ENCODE results near the gene PLXDC2.

The PLXDC2 gene

GRCh38 chr10:19874791-19875190 lies 58.6 kb downstream of the PLXDC2 start:
- H3K27me3 ChIP-seq (ENCODE audit: control insufficient read depth, insufficient read depth, low read length) = no peaks in the 10 kb centered on the region
- H3K9ac ChIP-seq (ENCODE audit: low read length) = no peak overlapping the region
- no peak overlapping the region for H3K27ac ChIP-seq (ENCODE audit: low read depth, low read length)
- H3K36me3 ChIP-seq (ENCODE audit: control insufficient read depth, insufficient read depth, low read length) = no peaks in the 10 kb centered on the region
- H3K4me1 ChIP-seq (ENCODE audit: control insufficient read depth, insufficient read depth, low read length) = no peaks in the 10 kb centered on the region
- H3K4me3 ChIP-seq (ENCODE audit: low read length) = no peak overlapping the region

DNA sequence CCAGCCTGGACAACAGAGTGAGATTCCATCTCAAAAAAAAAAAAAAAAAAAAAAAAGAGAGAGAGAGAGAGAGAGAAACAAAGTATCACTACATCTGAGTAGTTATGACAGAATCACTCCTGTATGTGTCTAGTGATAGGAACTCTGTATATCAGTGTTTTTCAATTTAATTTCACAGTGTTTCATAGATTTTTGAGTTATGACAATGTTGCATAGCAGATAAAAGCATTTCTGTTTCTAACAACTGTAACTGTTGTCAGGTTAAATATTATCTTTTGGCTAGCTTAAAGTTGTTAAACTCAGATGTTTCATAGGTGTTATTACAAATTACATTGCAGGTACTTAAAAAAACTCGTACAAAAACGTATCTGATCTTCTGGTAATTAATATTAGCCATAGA lies 60.3 kb downstream of the PLXDC2 start:
- H3K27ac ChIP-seq (ENCODE audit: low read depth, low read length) = no peak overlapping the region
- H3K36me3 ChIP-seq (ENCODE audit: control insufficient read depth, insufficient read depth, low read length) = no peaks in the 10 kb centered on the region
- H3K4me3 ChIP-seq (ENCODE audit: low read length) = no peak overlapping the region
- H3K4me1 ChIP-seq (ENCODE audit: control insufficient read depth, insufficient read depth, low read length) = no peaks in the 10 kb centered on the region
- no peak overlapping the region for H3K9ac ChIP-seq (ENCODE audit: low read length)
- no peaks in the 10 kb centered on the region for H3K27me3 ChIP-seq (ENCODE audit: control insufficient read depth, insufficient read depth, low read length)

GRCh38 chr10:19877466-19878255 lies 61.4 kb downstream of the PLXDC2 start:
- Histone ChIP-seq H3K27ac (ENCODE audit: low read depth, low read length) (no peak overlapping the region), H3K9ac (ENCODE audit: low read length) (no peak overlapping the region), H3K27me3 (ENCODE audit: control insufficient read depth, insufficient read depth, low read length) (no peaks in the 10 kb centered on the region), H3K36me3 (ENCODE audit: control insufficient read depth, insufficient read depth, low read length) (no peaks in the 10 kb centered on the region), H3K4me1 (ENCODE audit: control insufficient read depth, insufficient read depth, low read length) (no peaks in the 10 kb centered on the region), H3K4me3 (ENCODE audit: low read length) (no peak overlapping the region)

DNA sequence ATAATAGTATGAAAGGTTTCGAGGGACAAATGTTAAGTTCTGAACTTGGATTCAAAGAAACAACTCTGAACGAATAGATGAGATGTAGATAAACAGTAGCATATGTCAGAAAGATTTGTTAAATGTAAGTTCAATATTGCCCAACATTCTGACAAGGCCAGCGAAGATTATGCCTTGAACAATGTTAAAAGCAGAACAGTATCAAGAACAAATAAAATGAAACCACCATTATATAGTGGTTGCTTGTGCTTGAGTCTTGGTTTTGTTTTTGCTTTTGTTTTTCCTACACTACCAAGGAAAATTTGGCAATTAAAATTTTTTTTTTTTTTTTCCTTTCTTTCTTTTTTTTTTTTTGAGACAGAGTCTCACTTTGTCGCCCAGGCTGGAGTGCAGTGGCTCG lies 66.4 kb downstream of the PLXDC2 start:
- Histone ChIP-seq H3K4me3 (ENCODE audit: low read length) (no peak overlapping the region), H3K36me3 (ENCODE audit: control insufficient read depth, insufficient read depth, low read length) (no peaks in the 10 kb centered on the region), H3K27me3 (ENCODE audit: control insufficient read depth, insufficient read depth, low read length) (no peaks in the 10 kb centered on the region), H3K9ac (ENCODE audit: low read length) (no peak overlapping the region), H3K4me1 (ENCODE audit: control insufficient read depth, insufficient read depth, low read length) (no peaks in the 10 kb centered on the region), H3K27ac (ENCODE audit: low read depth, low read length) (no peak overlapping the region)

GRCh38 chr10:19888061-19888660 lies 71.9 kb downstream of the PLXDC2 start:
- no peak overlapping the region for H3K4me3 ChIP-seq (ENCODE audit: low read length)
- H3K36me3 ChIP-seq (ENCODE audit: control insufficient read depth, insufficient read depth, low read length) = no peaks in the 10 kb centered on the region
- H3K27ac ChIP-seq (ENCODE audit: low read depth, low read length) = no peak overlapping the region
- H3K4me1 ChIP-seq (ENCODE audit: control insufficient read depth, insufficient read depth, low read length) = no peaks in the 10 kb centered on the region
- no peaks in the 10 kb centered on the region for H3K27me3 ChIP-seq (ENCODE audit: control insufficient read depth, insufficient read depth, low read length)
- H3K9ac ChIP-seq (ENCODE audit: low read length) = no peak overlapping the region

- no peaks in the 10 kb centered on the region for H3K27me3 ChIP-seq (ENCODE audit: control insufficient read depth, insufficient read depth, low read length)
- H3K9ac ChIP-seq (ENCODE audit: low read length) = no peak overlapping the region
- H3K27ac ChIP-seq (ENCODE audit: low read depth, low read length) = no peak overlapping the region
- no peaks in the 10 kb centered on the region for H3K36me3 ChIP-seq (ENCODE audit: control insufficient read depth, insufficient read depth, low read length)
- H3K4me1 ChIP-seq (ENCODE audit: control insufficient read depth, insufficient read depth, low read length) = no peaks in the 10 kb centered on the region
- H3K4me3 ChIP-seq (ENCODE audit: low read length) = no peak overlapping the region
Measured at GRCh38 chr10:19889256-19889655, 73.0 kb downstream of the PLXDC2 start.

DNA sequence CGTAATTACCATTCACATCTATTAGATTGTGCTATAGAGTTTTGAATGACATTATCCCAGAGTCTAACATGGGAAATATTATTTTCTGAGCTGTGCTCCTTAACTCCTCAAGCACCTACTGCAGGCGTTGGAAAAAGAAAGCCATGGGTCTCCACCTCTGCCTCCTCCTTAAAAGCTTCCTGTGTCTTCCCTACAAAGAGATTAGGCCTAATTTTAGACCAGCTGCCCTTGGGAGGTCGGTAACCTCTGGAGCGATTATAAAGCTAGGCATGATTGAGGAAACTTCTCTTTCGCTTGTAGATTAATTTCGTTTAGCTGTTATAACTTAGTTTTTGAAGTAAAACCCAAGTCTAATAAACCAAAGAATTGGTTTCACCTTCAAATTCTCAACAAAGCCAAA lies 75.2 kb downstream of the PLXDC2 start:
- Histone ChIP-seq H3K4me3 (ENCODE audit: low read length) (no peak overlapping the region), H3K4me1 (ENCODE audit: control insufficient read depth, insufficient read depth, low read length) (no peaks in the 10 kb centered on the region), H3K27me3 (ENCODE audit: control insufficient read depth, insufficient read depth, low read length) (no peaks in the 10 kb centered on the region), H3K9ac (ENCODE audit: low read length) (no peak overlapping the region), H3K36me3 (ENCODE audit: control insufficient read depth, insufficient read depth, low read length) (no peaks in the 10 kb centered on the region), H3K27ac (ENCODE audit: low read depth, low read length) (no peak overlapping the region)

- Histone ChIP-seq H3K27me3 (ENCODE audit: control insufficient read depth, insufficient read depth, low read length) (no peaks in the 10 kb centered on the region), H3K27ac (ENCODE audit: low read depth, low read length) (no peak overlapping the region), H3K36me3 (ENCODE audit: control insufficient read depth, insufficient read depth, low read length) (no peaks in the 10 kb centered on the region), H3K4me1 (ENCODE audit: control insufficient read depth, insufficient read depth, low read length) (no peaks in the 10 kb centered on the region), H3K9ac (ENCODE audit: low read length) (no peak overlapping the region), H3K4me3 (ENCODE audit: low read length) (no peak overlapping the region)
Measured at GRCh38 chr10:19892270-19892669, 76.0 kb downstream of the PLXDC2 start.

DNA sequence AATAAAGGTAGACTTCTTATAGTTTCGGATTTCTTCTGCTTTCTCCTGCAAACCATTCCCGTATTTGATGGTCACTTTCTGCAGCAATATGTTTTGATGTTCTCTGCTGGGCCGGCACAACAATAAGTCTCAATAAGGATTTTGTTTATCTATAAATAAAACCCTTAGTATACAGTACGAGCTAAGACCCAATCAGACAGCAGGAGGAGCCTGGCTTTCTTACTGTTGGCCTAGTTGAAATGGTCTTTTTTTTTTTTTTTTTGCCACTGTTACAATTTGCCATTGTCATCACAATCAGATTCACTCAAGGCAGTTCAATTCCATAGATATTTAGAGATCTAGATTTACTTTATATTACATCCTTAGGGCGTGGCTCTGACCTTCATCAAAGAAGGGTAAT lies 76.4 kb downstream of the PLXDC2 start:
- Histone ChIP-seq H3K9ac (ENCODE audit: low read length) (no peak overlapping the region), H3K27ac (ENCODE audit: low read depth, low read length) (no peak overlapping the region), H3K4me3 (ENCODE audit: low read length) (no peak overlapping the region), H3K4me1 (ENCODE audit: control insufficient read depth, insufficient read depth, low read length) (no peaks in the 10 kb centered on the region), H3K27me3 (ENCODE audit: control insufficient read depth, insufficient read depth, low read length) (no peaks in the 10 kb centered on the region), H3K36me3 (ENCODE audit: control insufficient read depth, insufficient read depth, low read length) (no peaks in the 10 kb centered on the region)

DNA sequence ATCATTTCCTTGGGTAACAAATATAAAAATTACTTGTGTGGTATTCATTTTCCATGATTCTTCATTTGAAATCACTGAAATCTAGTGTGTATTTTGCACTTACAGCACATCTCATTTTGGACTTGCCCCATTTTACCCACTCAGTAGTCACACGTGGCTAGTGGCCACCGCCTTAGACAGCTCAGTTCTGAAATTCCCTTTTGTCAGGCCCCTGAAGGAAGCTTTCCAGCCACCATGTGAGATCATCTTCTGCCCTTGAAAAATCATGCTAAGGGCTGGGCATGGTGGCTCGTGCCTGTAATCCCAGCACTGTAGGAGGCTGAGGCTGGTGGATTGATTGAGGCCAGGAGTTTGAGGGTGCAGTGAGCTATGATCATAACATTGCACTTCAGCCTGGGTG lies 79.3 kb downstream of the PLXDC2 start:
- H3K27me3 ChIP-seq (ENCODE audit: control insufficient read depth, insufficient read depth, low read length) = no peaks in the 10 kb centered on the region
- no peak overlapping the region for H3K4me3 ChIP-seq (ENCODE audit: low read length)
- no peak overlapping the region for H3K27ac ChIP-seq (ENCODE audit: low read depth, low read length)
- H3K4me1 ChIP-seq (ENCODE audit: control insufficient read depth, insufficient read depth, low read length) = no peaks in the 10 kb centered on the region
- no peaks in the 10 kb centered on the region for H3K36me3 ChIP-seq (ENCODE audit: control insufficient read depth, insufficient read depth, low read length)
- H3K9ac ChIP-seq (ENCODE audit: low read length) = no peak overlapping the region

DNA sequence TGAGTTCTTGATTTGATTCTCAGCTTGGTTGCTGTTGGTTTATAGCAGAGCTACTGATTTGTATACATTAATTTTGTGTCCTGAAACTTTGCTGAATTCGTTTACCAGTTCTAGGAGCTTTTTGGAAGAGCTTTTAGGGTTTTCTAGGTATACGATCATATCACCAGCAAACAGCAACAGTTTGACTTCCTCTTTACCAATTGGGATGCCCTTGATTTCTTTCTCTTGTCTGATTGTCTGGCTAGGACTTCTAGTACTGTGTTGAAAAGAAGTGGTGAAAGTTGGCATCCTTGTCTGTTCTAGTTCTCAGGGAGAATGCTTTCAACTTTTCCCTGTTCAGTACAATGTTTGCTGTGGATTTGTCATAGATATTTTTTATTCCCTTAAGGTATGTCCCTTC lies 86.2 kb downstream of the PLXDC2 start:
- H3K27ac ChIP-seq (ENCODE audit: low read depth, low read length) = no peak overlapping the region
- H3K27me3 ChIP-seq (ENCODE audit: control insufficient read depth, insufficient read depth, low read length) = no peaks in the 10 kb centered on the region
- H3K36me3 ChIP-seq (ENCODE audit: control insufficient read depth, insufficient read depth, low read length) = no peaks in the 10 kb centered on the region
- no peaks in the 10 kb centered on the region for H3K4me1 ChIP-seq (ENCODE audit: control insufficient read depth, insufficient read depth, low read length)
- H3K4me3 ChIP-seq (ENCODE audit: low read length) = no peak overlapping the region
- no peak overlapping the region for H3K9ac ChIP-seq (ENCODE audit: low read length)

GRCh38 chr10:19904202-19904661 lies 88.0 kb downstream of the PLXDC2 start:
- H3K4me1 ChIP-seq (ENCODE audit: control insufficient read depth, insufficient read depth, low read length) = no peaks in the 10 kb centered on the region
- no peak overlapping the region for H3K4me3 ChIP-seq (ENCODE audit: low read length)
- no peaks in the 10 kb centered on the region for H3K27me3 ChIP-seq (ENCODE audit: control insufficient read depth, insufficient read depth, low read length)
- no peak overlapping the region for H3K9ac ChIP-seq (ENCODE audit: low read length)
- no peak overlapping the region for H3K27ac ChIP-seq (ENCODE audit: low read depth, low read length)
- no peaks in the 10 kb centered on the region for H3K36me3 ChIP-seq (ENCODE audit: control insufficient read depth, insufficient read depth, low read length)

Data from rectal smooth muscle tissue (tissue), 1 donor.